ENCODE measurements around the gene PAPSS2.
"Not testable (repeated sequence)": the region's sequence is repeated elsewhere in the genome, so short reads cannot be mapped to it uniquely, and the experiment has no call there.

Gene PAPSS2

DNA sequence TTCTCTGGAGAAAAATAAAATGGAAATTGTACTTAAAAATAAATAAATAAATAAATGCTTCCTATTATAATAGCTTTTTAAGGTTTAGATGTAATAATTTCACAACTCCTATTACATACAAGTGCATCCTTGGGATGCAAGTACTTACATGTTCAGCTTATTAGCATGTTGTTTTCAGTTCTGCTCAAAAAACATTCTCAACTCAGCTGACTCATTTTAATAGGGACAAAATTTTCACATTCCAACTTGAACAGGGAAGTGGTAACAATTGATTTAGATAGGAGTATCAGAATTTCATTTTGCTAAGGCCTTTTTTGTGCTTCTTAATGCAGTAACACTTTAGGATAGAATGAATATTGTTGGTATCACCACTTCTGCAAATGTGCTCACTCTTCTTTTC is 16.7 kb upstream of the PAPSS2 start:
- DNase-seq (ENCODE audit: low read depth): no peak

DNA sequence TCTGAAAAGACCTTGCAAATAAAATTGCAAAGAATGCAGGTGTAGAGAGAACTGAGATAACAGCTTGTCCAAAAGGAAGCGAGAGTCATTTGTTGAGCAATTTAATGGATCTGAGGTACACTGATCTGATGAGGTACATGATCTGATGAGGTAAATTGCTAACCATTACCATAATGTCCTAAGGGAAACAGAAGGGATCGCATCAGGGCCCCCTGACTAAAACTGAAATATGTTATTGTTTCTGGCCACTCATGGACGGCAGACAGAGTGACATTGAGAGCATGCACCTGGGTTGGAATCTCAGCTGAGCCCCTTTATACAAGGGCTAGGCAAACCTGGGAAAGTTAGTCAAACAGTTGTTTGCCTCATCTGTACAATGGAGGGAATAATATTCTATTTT is 15.8 kb upstream of the PAPSS2 start:
- no peak for DNase-seq (ENCODE audit: low read depth)

DNA sequence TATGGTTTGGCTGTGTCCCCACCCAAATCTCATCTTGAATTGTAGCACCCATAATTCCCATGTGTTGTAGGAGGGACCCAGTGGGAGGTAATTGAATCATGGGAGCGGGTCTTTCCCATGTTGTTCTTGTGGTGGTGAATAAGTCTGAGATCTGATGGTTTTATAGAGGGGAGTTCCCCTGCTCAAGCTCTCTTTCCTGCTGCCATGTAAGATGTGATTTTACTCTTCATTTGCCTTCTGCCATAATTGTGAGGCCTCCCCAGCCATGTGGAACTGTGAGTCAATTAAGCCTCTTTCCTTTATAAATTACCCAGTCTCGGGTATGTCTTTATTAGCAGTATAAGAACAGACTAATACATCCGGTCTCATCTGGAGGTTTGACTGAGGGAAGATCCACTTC is 15.2 kb upstream of the PAPSS2 start:
- DNase-seq (ENCODE audit: low read depth): not testable (repeated sequence)

DNA sequence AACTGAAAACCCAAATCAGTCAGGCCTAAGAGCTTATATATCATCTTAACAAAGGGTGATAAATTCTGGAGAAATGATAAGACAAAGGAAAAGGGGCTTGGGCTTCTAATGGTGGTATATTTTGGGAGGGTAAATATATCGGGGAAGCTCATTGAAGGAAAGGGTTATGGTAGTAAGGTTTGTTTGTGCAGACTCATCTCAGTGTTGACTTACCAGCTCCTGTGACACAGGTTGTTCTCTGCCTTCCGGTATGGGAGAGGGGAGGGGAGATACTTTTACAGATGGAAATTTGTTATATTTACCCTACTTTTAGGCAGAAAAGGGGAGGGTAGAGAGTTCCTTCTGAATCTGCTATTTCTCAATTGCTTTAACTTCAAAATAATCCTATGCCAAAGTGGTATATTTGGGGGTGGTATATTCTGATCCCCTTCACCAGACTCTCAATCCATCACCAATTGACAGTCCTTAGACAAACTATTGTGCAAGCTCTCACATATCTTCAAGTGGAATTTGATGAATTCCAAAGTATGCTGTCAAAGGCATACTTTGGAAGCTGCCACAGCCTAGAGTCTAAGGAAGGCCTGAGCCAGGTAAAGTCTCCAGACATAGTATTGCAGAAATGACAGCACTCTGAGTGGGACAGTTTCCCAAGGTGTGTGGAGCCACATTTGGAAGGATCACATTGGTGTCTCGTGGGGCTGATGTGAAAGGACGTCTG is 13.3 kb upstream of the PAPSS2 start:
- DNase-seq (ENCODE audit: low read depth): no peak

DNA sequence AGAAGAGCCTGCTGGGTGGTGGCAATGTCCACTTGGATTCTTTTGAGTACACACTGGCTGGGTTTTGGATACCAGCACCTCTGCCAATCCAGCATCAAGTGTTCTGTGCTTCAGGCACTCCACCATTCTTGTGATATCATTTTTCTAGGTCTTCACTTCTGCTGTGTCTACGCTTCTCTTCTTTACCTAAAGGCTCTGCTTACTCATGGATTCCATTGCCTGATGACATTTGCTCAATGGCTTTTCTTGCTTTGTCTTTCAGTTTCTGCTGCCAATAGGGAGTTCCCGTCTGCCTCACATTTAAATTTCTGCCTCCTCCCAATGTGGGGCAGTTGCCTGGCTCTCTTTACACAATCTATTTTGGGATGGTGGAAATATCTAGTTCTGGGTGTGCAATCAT is 12.7 kb upstream of the PAPSS2 start:
- DNase-seq (ENCODE audit: low read depth): no peak

DNA sequence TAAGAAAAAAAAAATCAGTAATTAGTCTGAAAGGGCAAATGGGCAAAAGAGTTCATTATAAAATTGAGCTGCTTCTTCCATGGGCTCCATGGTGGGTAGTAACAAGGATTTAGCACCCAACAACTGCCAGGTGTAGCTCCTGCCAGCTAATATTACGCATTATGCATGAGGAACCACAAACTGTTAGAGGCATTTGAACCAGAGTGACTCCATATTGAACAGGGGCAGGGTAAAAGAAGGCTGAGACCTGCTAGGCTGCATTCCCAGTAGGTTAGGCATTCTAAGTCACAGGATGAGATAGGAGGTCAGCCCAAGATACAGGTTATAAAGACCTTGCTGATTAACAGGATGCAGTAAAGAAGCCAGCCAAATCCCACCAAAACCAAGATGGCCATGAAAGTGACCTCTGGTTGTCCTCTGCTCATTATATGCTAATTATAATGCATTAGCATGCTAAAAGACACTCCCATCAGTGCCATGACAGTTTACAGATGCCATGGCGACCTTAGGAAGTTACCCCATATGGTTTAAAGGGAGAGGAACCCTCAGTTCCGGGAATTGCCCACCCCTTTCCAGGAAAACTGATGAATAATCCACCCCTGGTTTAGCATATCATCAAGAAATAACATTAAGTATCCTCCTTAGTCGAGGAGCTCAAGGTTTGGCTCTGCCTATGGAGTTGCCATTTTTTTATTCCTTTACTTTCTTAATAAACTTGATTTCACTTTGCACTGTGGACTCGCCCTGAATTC is 8.7 kb upstream of the PAPSS2 start:
- no peak for DNase-seq (ENCODE audit: low read depth)

DNA sequence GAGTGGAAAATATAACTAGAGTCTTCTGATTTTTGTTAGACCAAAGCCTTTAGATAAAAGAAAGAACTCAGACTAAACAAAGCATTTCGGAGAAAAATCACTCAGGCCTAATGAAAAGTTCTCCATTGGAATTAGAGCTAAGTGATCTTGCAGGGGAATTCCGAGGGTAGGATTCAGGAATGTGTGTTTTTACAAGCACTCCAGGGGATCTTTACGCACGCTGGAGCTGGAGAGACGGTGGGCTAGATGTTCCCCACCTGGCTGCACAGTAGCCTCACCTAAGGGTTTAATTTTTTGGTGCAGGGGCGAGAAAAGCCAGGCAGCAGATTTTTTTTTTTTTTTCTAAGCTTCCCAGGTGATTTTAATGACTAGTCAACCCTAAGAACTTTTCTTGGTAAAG is 7.9 kb upstream of the PAPSS2 start:
- no peak for DNase-seq (ENCODE audit: low read depth)

DNA sequence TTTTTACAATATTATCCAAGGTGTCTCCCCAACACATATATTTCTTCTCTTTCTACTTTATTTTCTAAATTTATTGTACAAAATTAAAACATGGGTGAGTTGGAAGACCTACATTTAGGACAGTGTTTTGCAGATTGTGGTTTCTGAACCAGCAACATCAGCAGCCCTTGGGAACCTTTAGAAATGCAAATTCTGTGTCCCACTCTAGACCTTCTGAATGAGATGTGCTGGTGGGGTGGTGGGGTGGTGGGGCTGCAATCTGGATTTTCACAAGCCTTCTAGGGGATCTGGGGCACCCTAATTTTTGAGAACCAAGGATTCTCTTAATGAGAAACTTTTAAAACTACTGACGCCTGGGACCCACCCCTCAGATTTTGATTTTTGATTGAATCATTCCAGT is 7.4 kb upstream of the PAPSS2 start:
- DNase-seq (ENCODE audit: low read depth): no peak

DNA sequence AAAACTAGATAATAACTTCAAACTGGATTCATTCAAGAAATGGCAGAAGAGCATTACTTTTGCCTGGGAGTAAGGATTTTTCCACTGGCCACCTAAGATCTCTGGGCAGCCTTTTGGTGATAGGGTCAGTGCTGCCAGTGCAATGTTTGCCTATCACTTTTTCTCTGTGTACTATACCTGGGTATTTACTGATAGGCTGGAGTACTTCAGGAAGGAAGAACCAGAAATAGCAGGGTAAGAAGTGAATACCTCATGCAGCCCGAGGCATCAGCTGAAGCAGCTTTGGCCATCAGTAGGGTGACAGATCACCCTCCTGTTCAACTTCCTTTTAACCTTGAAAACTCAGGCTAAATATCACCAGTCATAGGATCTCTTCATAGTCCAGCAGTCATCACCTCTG is 5.5 kb upstream of the PAPSS2 start:
- no peak for DNase-seq (ENCODE audit: low read depth)

DNA sequence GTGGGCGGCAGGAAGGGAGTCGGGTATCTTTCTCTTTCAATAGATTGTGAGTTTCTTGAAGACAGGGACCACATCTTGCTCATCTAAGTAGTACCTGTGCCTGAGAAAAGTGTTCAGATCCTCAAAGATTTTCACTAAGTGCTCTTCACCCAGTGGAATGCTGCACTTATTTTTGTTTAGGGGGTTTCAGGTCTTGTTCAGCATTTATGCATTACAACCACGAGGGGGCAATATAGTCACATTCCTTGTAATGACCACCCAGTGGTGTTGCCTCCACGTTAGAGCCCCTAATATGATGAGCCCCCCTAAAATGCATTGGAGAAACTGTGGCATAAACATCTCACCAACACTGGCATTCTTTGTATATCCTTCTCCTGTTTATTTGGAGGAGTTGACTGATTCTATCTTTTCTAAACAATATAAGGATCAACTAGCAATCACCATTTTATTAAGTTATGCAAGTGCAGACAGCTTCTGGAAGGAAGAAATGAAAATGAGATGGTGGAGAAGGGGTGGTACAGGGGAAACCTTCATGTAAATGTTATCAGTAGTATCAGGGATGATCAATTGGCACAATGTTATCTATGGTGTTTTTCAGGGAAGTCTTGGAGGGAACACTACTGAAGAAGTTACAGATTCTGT is 3.1 kb upstream of the PAPSS2 start:
- DNase-seq (ENCODE audit: low read depth): no peak

DNA sequence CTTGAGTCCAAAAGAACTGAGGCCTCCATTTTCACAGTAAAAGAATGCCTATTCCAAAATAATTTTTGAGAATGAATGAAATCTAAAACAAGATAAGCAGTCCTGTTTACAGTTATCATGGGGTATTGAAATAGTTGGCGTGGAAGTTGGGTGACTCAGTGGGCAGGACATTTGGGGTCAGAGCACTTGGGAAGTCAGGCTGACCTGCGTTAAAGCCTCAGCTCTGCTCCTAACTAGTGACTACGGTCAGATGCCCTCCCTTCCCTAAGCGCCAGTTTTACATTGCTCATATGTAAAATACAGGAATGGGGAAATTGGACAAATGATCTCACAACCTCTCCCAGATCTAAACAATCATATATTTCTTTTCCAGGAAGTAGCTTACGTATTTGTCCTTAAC is 2.3 kb upstream of the PAPSS2 start:
- no peak for DNase-seq (ENCODE audit: low read depth)

DNA sequence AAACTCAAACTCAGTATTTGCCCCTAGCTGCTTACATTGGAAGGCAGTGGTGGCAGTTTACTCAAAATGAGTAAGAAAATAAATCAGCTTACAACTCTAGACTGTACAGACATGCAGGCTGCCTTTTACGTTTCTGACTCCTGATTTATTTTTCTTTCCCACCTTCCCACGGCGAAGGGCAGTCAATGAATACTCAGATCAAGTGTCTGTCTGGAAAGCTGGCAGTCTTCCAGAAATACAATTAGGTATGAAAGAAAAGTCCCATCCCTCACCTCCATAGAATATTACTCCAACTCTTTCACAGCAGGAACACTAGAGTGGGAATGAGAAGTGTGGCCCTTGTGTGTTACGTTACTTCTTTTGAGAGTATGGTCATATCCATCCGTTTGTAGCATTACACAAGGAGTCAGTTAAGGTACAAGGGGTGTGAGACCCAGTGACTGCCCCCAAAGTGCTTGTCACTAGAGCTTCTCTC is 1.3 kb upstream of the PAPSS2 start:
- DNase-seq (ENCODE audit: low read depth): no peak

DNA sequence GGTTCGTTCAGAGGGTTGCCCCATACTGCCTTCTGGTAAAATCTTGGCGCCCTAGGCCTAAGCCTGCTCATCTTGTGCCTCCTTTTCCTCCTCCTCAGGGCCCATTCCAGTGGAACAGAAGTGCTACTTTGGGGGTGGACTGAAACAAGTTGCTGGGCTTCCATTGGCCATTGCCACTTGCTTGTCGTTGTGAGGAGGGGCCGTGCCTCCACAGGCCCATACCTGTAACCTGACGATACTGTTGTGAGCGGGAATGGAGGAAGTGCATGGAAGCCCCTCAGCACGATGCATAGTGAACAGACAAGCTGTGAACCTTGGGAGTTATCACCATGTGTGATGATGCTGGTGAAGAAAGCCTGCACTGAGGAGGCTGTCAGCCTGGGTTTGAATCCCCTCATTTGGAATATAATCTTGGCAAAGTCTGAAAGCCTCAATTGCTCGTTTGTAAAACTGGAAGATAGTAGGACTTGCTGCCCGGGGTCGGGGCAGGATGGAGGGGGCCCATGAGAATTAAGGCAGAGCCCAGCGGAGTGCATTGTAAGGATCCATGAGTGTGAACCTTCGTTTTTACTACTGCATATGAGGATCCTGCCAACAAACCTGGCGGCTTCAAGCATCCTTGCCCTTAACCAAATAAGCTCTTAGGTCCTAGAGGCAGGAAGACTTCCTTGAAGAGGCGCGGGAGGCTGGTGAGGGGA is 671 bp upstream of the PAPSS2 start:
- no peak for DNase-seq (ENCODE audit: low read depth)

DNA sequence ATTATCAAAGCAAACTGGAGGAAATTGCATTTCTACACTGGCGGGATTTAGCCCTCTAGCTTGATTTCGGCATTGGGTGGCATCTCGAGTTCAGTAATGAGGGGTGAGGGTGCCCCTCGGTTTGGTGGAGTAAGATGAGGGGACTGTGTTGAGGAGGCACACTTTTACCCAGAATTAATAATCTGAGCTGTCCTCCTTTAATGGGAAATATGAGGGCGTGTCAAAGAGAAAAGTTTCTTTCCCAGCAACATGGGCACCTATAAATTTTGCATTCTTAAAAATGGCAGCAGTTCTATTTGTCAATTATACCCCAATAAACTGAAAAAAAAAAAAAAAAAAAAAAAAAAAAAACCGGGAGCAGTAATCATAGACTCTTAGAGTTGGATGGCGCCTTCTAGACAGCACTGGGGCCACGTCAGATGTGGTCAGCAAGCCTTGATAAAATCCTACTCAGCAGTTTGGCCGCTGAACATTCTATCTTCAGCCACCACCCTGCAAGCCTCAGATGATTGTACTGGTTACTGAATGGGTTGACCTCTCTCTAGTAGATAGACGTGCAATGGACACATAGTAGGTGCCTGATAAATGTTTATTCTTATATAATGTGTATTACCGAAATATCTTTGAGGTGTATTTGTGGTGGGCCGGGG is 931 bp downstream of the PAPSS2 start:
- no peak for DNase-seq (ENCODE audit: low read depth)

DNA sequence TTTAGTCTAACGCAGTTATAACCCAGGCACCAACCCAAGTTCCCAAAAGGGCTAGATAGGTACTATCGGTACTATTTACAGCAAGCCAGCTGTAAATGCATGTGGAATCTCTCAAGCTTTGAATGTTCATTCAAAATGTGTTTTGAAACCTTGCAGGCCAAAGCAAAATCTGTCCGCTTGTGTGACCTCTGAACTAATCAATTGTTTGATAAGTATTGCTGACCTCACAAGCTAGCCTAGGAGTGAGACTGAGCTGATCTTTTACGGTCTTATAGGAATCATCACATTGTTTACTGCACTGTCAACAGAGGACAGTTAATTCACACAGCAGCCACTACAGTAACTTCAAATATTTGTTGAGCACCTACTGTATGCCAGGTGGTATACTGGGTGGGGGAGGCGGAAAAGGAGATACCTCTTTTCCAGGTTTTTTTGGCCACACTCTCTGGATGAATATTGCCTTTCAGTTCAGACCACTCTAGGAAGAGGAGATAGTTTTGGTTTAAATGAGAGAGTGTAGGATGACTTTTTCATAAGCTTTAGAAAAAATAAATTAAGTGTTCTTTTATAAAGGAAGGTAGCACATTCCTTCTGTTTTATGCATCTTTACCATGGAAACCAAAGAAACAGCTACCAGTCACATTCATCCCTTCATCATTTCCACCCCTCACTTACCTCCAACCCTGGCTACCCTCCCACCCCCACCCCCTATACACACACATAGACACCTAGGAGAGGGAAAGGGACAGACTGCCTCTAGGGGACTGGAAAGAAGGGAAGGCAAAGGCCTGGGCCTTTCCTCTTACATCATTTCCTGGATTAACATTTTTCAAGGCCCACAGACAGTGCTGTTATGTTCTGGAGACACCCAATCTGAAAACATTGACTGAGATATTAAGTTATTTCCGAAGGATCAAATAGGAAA is 2.4 kb downstream of the PAPSS2 start:
- DNase-seq (ENCODE audit: low read depth): no peak

DNA sequence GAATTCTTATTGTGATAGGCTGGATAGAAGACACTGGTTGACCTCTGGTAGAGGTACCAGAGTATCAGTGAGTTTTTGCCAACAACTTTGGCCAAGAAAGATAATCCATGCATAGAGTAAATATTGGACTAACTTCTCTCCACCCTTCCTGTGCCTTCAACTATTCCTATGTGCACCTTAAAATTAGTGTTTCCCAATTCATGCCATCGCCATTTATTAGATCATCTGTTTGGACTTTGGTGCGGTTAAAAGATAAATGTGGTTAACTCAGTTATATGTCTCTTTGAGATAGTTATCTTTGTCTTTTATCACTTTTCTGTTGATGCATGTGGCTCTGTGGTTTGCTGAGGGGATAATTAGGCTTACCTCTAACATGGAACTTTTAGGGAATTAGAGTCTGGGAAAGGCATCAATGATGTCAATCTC is 4.6 kb downstream of the PAPSS2 start:
- DNase-seq (ENCODE audit: low read depth): no peak

DNA sequence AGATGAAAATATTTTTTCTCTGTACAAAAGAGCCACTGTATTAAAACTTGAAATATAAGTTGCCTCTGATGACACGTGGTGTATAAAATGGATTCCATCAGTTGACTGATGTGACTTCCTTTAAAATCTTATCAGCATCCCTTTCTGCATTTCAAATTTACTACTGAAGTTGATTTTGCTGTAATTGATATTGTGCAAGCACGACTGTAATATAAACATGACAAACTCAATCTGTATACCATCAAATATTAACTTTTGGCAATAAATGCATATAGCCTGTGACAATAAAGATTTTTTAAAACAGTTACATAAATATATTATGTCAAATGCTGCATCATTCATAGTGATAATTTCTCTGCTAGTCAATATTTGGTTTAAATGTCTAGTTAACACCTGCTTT is 7.8 kb downstream of the PAPSS2 start:
- no peak for DNase-seq (ENCODE audit: low read depth)

DNA sequence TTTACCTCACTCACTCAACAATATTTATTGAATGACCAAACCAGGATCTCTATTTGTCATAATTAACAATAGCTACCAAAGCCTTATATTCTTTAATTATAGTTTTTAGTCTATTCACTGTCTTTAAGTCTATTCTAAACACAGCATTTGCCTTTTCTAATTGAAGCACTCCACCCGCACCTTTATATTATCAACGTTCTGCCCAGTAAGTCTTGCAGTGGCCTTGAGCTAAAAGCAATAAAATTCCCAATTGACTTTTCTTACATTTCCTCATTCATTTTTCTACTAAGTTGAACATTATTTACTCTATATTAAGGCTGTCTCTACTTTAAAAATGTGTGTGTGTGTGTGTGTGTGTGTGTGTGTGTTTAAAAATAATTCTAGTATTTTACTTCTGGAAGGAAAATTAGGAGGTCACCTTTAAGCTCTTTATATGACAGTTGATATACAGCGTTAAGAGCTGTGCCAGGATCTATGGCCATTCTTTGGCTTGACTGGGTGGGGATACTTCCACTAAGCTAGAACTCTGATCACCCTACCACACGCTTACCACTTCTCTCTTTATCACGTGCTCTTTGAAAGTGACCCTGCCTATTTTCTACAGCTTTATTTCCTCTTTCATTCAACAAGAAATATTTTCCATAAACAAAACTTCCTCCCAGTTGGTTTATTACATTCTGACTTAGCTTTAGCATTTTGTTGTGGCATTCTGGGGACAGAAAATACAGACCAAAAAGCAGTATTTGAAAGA is 8.8 kb downstream of the PAPSS2 start:
- DNase-seq (ENCODE audit: low read depth): no peak

DNA sequence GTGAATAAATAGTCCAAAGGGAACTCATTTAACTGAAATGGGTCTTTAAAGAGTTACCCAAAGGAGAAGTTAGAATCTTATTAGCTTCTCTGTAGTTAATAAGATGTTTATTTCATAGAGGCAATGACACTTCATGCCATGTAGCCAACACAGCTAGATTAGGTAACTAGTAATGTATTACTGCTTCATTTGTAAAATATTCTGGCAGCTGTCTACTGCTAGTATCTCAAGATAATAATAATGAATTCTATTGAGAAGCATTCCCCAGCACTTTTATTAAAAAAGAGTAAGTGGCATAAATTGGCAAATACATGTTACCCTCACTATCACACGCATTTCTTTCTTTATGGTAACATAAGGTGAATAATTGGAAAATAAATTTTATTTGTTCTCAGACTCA is 10.1 kb downstream of the PAPSS2 start:
- DNase-seq (ENCODE audit: low read depth): no peak

DNA sequence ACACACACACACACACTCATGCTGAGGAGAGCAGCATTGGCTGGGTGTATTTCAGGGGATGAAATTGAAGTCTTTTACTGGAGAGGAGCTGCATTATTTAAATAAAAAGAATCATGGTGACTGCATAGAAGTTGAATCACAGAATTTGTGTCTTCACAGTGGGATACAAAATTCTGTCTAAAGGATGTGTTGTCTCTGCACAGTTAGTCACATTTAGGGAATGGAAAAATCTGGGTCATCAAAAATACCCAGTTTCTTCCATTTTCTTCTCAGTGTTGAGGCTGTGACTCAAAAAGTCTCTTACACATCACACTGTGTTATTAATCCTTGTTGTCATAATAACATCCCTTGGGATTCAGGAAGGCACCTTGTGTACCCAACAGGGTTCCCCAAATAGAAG is 10.9 kb downstream of the PAPSS2 start:
- no peak for DNase-seq (ENCODE audit: low read depth)
